PC-9 (cell line): ENCODE results near the gene SPRED3.

Experiments
- CTCF ChIP-seq: fragments of 200-600 bp; sonication (generic); conservative IDR thresholded peaks from 2 replicates; pipeline ENCODE4 v1.6.1; 2017; ENCODE audit warnings: mixed run types, antibody characterized with exemption, mild to moderate bottlenecking, moderate library complexity
- EZH2 ChIP-seq: fragments of 200-600 bp; sonication (generic); IDR thresholded peaks from 2 replicates; pipeline ENCODE4 v1.8.0; 2017; ENCODE audit warnings: antibody characterized with exemption, low read depth

GRCh38 chr19:38386300-38386970, 2.1 kb upstream of the SPRED3 start:
- TF ChIP-seq CTCF (no peak), EZH2 (no peak)
